G401 (cell line): ENCODE data around the gene CEP295NL. TPM values are rescaled to one million over a fixed set of nuclear protein-coding genes. Genes with fewer than 3 reads are reported as not detected.

Experiments
- DNase-seq: peaks from one replicate; pipeline ENCODE4 v3.0.0-alpha.2; 2015; ENCODE audit warnings: low spot score
- in situ Hi-C: cut with HindIII; loops from 2 replicates; pipeline ENCODE4 v1.10.0; 2016; ENCODE audit warnings: low sequenced_read_pairs, mixed read lengths
- total RNA-seq: library from RNA; depleted of rRNA; stranded (reverse); fragments of >200 nt; shearing (Covaris generic); gene quantifications from 2 replicates; pipeline ENCODE4 v1.2.3, GENCODE V29; 2014

The CEP295NL gene
- total RNA-seq, 1 experiment from 2014 or later: 0.37 TPM

DNA sequence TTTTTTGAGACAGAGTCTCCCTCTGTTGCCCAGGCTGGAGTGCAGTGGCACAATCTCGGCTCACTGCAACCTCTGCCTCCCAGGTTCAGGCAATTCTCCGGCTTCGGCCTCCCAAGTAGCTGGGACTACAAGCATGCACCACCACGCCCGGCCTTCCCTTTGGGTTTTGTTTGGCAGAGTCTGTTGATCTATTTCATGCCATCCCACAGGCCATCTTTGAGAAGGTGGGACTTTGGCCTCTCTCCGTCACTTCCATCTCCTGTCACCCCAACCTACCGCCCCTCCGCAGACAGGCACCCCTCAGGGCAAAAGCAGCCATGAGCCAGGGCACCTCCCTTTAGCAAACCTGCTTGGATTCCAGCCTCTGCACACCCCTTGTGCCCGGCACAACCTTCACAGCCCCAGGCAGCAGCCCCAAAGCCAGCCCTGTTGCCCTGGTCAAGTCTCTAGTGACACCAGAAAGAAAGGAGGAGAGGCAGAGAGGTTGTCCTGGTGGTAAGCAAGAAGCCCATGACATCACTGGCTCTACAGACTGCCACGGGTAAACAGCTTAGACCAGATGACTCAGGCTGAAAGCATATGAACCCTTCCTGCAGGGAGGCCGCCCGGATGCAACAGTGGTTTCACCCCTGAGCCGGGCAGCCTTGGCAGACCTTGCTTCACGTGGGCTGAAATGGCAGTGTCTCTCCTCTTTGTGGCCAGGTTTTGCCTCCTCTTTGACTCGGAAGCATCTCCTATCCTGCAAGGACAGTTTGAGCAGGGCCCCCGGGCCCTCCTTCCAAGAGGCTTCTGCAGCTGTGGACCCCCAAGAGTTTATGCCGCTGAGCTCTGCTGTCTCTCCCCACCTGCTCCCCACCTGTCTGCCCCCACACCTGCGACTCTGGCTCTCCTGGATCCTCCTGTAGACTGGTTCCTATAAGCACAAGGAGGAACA, 30.3 kb upstream of the CEP295NL start:
- DNase-seq: peak; percentile 33
- in situ Hi-C loops: no loop called here

DNA sequence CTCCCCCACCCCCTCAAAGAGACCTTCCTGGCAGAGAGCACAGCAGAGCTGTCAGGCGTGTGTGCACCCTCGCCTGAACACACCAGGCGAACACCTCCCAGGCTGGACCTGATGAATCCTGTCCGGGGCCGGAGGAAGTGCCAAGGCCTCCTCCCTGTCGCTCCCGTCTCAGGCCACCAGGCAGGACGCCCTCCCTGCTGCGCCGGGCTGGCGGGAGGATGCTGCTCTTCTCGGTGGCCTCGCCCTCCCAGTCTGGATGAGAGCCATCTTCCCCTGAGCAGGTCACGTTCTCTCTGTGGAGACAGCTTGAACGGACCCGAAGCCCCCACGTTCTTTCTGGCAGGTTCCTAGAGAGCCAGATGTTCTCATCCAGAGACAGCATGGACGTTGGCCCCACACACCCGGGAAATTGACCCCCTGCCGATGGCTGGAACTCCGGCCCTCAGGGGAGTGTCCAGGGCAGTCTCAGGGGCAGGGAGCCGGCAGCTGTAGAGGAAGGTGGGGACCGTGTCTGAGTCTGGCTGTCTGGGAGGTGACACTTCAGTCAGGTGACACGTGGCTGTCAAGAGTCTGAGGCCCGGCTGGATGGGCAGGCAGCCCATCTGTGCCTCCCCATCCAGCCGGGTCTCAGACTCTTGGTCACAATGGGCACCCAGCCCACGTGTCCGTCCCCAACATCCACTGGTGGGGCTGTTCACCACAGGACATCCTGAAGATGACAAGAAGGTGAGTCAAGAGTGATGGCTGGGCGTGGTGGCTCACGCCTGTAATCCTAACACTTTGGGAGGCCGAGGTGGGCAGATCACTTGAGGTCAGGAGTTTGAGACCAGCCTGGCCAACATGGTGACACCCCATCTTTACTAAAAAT, 27.1 kb upstream of the CEP295NL start:
- no peak for DNase-seq
- in situ Hi-C loops: no loop called here

- in situ Hi-C loops: no loop called here
- peak; percentile 32 for DNase-seq
Measured at GRCh38 chr17:78925662-78926555, 22.9 kb upstream of the CEP295NL start.

GRCh38 chr17:78925234-78925633, 22.2 kb upstream of the CEP295NL start, which contains the start of gene TIMP2:
TIMP2 (minus strand) TSS chr17:78925387; CDS start chr17:78925088, 299 bp downstream.
- peak; percentile 60 for DNase-seq
- in situ Hi-C loops: no loop called here

DNA sequence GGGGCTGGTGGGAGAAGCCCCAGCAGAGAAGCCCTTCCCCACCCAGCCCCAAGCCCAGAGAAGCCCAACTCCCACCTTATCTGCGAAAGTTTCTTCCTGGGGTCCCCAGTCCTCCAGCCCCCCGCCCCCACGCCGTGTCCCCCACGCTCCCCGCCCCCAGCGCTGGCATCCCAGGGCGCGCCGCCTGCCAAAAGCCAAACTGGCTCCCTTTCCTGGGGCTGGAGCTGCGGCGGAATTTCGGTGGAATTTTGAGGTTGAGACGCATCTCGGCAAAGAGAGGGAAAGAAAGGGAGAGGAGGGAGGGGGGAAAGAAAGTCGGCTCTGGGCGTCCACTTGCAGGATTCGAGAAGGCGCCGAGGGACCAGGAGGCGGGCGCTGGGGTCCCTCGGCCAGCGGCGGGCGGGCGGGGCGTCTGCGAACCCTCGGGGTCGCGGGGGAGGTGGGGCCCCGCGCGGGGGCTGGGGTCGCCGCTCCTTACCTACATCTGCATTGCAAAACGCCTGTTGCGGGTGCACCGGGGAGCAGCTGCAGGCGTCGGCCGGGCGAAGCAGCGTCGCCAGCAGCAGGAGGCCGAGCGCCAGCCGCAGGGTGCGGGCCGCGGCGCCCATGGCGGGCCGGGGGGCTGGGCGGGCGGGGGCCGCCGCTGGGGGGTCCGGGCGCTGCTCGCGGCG, 21.6 kb upstream of the CEP295NL start:
- no peak for DNase-seq
- in situ Hi-C loops: no loop called here

DNA sequence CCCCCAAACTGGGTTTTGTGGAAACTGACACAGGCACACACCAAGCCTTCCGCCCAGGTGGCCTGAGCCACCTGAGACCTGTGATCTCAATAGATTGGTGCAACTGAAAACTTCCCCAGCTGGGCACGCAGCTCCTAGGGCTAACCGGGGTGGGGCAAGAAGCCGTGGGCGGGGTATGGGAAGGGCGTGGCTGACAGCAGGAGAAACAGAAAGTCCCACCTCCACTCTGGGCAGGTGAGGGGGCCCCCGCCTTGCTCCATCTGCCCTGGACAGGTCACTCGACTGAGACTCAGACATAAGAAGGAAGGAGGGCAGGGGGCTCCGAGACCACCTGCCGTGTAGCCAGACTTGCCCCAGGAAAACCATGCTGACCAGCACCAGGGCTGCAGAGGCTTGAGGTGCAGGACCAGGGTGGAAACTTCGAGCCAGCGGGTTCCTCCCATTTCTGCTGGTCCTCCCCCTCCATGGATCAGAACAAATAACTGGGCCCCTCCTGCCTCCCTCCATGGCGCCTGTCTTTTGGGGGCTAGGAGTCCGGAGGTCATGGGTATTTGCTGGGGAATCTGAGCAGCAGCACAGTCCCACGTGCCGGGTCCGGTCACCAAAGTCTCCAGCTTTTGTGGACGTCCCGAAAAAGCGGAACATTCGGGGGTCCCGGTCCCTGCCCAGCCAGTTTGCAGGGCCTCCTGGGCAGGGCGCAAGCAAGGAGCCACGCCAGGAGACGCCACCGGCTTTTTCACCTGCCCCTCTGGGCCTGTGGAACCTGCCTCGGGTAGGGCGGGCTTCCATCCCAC, 20.9 kb upstream of the CEP295NL start:
- DNase-seq: no peak
- in situ Hi-C loops: no loop called here

DNA sequence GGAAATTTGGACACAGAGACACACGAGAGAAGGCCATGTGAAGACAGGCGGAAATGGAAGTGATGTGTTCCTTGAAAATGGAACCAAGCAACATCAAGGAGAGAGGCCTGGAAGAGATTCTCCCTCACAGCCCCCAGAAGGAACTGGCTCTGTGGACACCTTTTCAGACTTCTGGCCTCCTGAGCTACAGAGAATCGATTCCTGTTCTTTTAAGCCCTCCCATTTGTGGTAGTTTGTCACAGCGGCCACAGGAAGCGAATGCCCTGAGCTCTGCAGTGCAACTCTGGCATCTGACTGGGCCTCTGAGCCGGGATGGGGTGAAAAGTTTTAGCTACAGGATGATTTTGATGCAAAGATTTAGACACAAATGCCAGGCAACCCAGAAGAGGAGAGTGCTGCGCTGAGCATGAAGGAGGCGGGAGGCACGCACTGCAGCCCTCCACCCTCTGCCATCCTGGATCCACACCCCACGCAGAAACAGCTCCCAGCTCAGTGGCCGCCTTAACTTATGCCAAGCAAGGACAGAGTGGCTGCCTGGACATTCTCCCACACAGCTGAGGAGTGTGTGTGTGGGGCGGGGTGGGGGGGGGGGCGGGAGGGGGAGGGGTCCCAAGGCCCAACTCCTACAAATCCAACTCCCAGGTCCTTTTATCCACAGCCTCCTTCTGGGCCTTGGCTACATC, 20.0 kb upstream of the CEP295NL start:
- in situ Hi-C loops: no loop called here
- DNase-seq: no peak

DNA sequence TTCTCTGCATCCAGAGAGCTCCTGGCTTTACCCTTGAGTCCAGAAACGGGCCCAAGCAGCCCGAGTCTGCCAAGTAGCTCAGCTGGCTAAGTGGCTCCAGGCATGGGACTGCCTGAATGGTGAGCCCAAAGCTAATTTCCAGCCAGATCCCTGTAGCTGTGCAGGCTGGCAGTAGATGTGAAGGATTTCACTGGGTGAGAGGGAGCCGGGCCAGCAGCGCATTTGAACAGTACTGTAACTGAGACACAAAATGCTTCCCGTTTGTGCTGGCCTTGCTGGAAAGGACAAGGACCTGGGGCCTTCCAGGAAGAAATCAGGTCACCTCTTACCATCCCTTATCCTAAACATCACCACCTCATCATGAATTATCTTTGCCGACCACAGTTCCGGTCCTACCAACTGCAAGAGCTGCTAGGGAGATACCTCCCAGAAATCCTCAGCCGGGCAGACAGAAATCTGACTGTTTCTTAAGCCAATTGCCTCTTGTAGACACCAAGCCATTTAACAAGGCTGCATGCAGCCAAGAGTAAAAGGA, 18.5 kb upstream of the CEP295NL start:
- peak; percentile 95 for DNase-seq
- in situ Hi-C loops: no loop called here

DNA sequence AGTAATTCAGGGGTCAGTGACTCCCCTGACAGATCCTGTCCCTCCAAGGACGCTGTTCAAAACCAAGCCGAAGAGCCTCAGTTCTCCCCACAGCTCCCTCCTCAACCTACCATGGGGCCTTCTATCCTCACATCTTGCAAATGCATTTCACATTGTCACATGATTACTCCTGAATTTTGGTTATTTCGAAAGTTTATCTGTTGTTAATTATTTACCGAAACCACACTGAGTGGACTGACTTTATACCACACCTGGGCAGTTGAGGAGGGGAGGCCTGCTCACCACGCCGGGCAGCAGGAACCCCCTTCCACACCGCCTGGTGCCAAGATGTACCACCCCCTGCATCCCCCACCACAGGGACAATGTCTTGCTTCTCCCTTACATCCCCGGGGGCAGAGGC, 17.5 kb upstream of the CEP295NL start:
- in situ Hi-C loops: no loop called here
- DNase-seq: no peak

- DNase-seq: no peak
- in situ Hi-C loops: no loop called here
Measured at GRCh38 chr17:78919861-78920450, 17.0 kb upstream of the CEP295NL start.

DNA sequence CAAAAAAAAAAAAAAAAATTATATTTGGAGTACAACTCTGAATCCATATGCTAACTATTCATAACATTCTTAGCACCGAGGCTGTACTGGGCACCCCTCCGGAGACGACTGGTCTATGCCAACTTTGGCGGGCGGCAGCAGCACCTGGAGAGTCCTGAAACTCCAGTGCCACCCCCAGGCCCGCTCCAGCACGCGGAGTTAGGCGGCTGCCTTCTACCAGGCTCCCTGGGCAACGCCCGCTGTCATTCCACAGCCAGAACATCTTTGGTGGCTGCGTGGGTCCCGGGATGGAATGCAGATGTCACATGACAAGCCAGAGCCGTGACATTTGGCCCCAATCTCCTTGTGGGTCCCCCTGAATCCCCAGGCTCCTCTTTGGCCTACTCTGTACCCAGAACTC, 16.0 kb upstream of the CEP295NL start:
- DNase-seq: no peak
- in situ Hi-C loops: no loop called here

- in situ Hi-C loops: no loop called here
- DNase-seq: no peak
Measured at GRCh38 chr17:78917451-78918275, 14.7 kb upstream of the CEP295NL start.

DNA sequence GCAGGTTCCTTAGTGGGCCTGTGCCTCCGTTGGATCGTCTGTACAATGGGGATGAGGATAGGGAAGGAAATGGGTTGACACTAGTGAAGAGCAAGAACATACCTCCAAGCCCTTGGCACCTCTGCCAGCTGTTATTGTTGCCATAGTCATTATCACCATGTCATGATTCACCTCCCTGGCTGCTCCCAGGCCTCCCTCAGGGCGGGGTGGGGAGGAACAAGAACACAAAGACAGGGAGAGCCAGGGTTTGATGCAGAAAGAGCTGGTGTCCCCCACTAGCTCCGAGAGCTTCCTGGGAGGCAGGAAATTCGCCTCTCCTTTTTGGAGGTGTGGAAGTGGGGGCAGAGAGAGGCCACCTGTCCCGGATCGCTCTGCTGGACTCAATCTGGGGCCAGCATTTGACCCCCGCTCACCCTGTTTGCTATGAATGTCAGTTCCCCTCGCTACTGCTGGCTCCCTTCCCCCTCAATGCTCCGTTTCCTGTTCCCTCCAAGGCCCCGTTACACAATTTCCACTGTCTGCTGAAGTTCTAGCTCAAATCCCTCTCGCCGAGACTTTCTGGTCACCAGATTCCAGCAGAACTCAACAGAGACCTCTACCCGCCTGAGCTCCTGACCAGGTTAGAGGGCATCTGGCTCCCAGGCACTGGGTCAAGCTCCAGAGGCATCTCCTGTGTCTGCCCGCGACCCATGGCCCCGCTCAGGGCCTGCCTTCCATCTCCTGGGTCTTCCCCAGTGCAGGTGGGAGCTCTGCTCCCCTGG, 13.1 kb upstream of the CEP295NL start:
- in situ Hi-C loops: no loop called here
- DNase-seq: no peak

GRCh38 chr17:78913115-78913514, 10.1 kb upstream of the CEP295NL start:
- no peak for DNase-seq
- in situ Hi-C loops: no loop called here

GRCh38 chr17:78912082-78912481, 9.1 kb upstream of the CEP295NL start:
- no peak for DNase-seq
- in situ Hi-C loops: no loop called here
